HFF-Myc (cell line): Measurements from ENCODE around the gene GPR119.

Experiments used
- DNase-seq: peaks from one replicate; pipeline ENCODE4 v3.0.0-alpha.2; 2011; ENCODE audit warnings: low read depth; ENCODE audit errors: extremely low read depth
- H3K4me3 ChIP-seq: replicated peaks from 2 replicates; pipeline ENCODE4 v1.5.1; 2011; ENCODE audit warnings: low read depth, mild to moderate bottlenecking, control low read depth, low read length
- TF ChIP-seq, protein P1 (sequence below): IDR thresholded peaks from 2 replicates; pipeline ENCODE4 v1.5.1; 2012; ENCODE audit warnings: mild to moderate bottlenecking, low read depth, low read length, control low read depth; ENCODE audit errors: missing control alignments

GPR119 gene

DNA sequence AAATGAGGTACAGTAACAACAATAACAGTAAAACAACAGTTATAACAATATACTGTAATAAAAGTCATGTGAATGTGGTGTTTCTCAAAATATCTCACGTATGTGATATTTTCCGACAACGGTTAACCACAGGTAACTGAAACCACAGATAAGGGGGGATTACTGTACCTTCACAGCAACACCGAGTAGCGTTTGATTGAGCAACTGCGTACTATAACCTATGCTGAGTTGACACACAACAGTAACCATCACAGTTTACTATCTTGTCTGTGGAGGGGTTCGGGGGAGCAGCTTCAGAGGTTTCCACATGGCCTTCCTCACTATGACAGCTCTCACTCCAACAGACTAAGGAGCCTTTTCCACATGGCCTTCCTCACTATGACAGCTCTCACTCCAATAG lies 29.7 kb upstream of the GPR119 start:
- H3K4me3 ChIP-seq, result no peak overlapping the region
- TF ChIP-seq, protein P1, sequence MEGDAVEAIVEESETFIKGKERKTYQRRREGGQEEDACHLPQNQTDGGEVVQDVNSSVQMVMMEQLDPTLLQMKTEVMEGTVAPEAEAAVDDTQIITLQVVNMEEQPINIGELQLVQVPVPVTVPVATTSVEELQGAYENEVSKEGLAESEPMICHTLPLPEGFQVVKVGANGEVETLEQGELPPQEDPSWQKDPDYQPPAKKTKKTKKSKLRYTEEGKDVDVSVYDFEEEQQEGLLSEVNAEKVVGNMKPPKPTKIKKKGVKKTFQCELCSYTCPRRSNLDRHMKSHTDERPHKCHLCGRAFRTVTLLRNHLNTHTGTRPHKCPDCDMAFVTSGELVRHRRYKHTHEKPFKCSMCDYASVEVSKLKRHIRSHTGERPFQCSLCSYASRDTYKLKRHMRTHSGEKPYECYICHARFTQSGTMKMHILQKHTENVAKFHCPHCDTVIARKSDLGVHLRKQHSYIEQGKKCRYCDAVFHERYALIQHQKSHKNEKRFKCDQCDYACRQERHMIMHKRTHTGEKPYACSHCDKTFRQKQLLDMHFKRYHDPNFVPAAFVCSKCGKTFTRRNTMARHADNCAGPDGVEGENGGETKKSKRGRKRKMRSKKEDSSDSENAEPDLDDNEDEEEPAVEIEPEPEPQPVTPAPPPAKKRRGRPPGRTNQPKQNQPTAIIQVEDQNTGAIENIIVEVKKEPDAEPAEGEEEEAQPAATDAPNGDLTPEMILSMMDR, result no peak
- no peak for DNase-seq

DNA sequence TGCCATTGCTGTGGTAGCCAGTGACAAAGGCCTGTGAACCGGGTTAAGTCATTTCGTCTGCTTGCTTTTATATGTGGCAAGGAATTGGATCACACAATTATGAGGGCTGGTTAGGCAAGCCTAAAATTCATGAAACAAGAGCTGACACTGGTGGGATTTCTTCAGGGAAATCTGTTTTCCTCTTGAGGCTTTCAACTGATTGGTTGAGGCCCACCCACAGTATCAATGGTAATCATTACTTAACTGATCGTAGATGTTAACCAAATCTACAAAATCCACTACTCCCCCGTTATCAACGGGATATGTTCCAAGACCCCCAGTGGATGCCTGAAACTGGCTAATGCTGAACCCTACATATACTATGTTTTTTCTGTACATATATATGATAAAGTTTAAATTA lies 29.3 kb upstream of the GPR119 start:
- TF ChIP-seq, protein P1, result no peak
- no peak for DNase-seq
- no peak overlapping the region for H3K4me3 ChIP-seq

DNA sequence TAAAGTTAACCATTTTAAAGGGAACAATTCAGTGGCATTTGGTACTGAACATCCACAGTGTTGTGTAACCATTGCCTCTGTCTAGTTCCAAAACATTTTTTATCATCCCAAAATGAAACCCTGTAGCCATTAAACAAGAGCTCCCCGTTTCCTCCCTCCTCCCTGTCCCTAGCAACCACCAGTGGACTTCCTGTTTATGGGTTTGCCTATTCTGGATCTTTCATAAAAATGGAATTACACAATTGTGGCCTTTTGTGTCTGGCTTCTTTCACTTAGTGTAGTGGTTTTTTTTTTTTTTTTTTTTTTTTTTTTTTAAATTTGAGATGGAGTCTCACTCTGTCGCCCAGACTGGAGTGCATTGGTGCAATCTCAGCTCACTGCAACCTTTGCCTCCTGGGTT lies 27.9 kb upstream of the GPR119 start:
- DNase-seq, result no peak
- no peak overlapping the region for H3K4me3 ChIP-seq
- TF ChIP-seq, protein P1, result no peak

DNA sequence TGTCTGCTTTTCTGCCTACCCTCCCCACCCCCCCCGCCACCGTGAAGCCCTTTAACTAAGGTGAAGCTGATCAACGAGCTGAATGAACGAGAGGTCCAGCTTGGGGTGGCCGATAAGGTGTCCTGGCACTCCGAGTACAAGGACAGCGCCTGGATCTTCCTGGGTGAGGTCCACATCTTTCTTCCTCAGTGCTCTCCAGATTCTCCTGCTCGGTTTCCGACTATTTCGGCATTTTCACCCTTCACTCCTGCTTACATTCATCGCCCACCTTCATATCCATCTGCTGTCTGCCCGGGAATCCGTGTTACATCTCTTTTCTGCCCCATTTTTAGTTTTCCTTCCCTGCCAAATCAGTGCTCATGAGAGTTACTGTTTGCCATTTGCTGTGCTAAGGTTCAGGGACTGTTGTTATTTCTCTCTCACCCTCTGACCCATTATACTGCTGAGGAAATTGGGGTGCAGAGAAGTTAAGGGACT lies 16.8 kb upstream of the GPR119 start:
- TF ChIP-seq, protein P1, result no peak
- DNase-seq, result no peak
- H3K4me3 ChIP-seq, result peak overlapping the region; percentile 62

DNA sequence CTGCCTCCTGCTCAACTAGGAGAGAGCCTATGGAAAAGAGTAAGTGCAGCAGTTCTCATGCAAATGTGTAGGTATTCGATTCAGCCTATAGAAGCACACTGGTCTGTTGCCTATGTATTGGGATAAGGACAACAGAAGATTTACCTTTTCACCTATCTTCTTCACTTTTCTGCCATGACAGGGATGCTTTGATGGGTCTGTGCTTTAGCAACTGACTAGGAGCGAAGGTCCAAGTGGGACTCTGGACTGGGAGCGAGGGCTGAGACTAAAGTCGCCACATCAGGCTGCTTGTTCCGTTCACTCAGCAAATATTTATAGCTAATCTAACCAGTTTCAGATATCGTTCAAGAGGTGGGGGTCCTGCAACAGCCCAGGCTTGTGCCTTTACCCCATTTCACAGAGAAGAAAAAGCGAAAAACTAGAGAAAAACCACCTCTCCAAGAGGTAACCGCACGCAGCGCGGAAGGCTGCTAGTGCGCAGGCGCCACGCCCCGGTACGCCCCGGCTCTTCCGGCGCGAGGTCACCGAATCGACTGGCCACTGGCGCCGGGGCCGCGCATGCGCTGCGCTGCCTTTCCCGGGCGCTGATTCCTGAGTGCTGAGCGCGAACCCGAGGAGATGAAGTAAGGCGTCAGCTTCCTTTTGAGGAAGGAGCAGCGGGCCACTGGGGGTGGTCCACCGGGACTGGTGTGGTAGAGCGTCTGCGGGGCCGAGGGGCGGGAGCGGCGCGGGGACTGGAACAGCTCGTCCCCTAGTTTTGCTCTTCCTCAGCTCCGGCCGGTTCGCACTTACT lies 16.1 kb upstream of the GPR119 start, which contains the start of gene RBMX2:
RBMX2 (plus strand) TSS at position 573 of the 793 bp plus-strand sequence; CDS start at position 619, 46 bp downstream.
- peak within 1 kb of the TSS; percentile 62 for H3K4me3 ChIP-seq
- TF ChIP-seq, protein P1, result no peak
- peak; percentile 10 for DNase-seq

DNA sequence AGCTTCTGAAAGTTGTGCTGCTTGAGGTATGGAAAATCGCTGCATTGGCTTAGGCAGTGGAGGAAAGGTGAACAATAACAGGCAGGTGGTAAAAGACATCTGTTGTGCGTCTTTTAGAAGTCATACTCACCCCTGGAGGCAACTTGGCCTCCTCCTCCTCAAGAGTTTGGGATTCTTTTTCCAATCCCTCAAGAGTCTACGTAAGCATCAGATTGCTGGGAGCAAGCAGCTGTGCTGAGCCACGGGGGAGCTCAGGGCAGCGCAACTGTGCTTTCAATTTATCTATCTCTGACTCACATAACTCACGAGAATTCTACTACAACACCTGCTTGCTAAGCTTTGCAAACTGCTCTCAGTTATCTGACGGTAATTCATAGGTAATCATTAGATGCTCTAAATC lies 9.9 kb upstream of the GPR119 start:
- TF ChIP-seq, protein P1, result no peak
- no peak for DNase-seq
- no peak overlapping the region for H3K4me3 ChIP-seq
